K562 (cell line): ENCODE data around the gene ATPAF2. TPM values are rescaled to one million over a fixed set of nuclear protein-coding genes. Genes with fewer than 3 reads are reported as not detected.

Experiments used
- CREBBP ChIP-seq: IDR thresholded peaks from one replicate; pipeline ENCODE4 v1.6.1; 2012; ENCODE audit warnings: low read depth, mild to moderate bottlenecking, control low read depth, inconsistent platforms, low read length
- GABPB1 ChIP-seq: sonication (generic); formaldehyde crosslinking; IDR thresholded peaks from 2 replicates; pipeline ENCODE4 v1.8.0; 2022; ENCODE audit warnings: mild to moderate bottlenecking, missing genetic modification reagents
- JUND ChIP-seq, 2 experiments: IDR thresholded peaks; 2 replicates in 1 of 2; 3 replicates in 1 of 2; pipeline ENCODE4 v1.6.1; 2011; ENCODE audit warnings: borderline replicate concordance in 2 of 2, low read depth in 2 of 2, low read length in 2 of 2, improper control_type of control experiment in 1 of 2, missing biosample characterization in 1 of 2, missing genetic modification characterization in 1 of 2, missing genetic modification reagents in 1 of 2
- MAFF ChIP-seq: IDR thresholded peaks from 2 replicates; pipeline ENCODE4 v1.6.1; 2012; ENCODE audit warnings: low read length, improper control_type of control experiment
- MXI1 ChIP-seq: IDR thresholded peaks from 2 replicates; pipeline ENCODE4 v1.6.1; 2011; ENCODE audit warnings: low read depth, mild to moderate bottlenecking, improper control_type of control experiment, low read length
- NEUROD1 ChIP-seq: fragments of 150-350 bp; IDR thresholded peaks from 2 replicates; pipeline ENCODE4 v1.6.1; 2014; ENCODE audit warnings: borderline replicate concordance, low read length, low read depth; ENCODE audit not compliant: partially characterized antibody
- RB1 ChIP-seq: fragments of 450-650 bp; IDR thresholded peaks from 2 replicates; pipeline ENCODE4 v1.6.1; 2017; ENCODE audit warnings: low read depth, mild to moderate bottlenecking
- SRSF7 ChIP-seq: fragments of 200-400 bp; formaldehyde crosslinking; optimal IDR thresholded peaks from 2 replicates; pipeline ENCODE3; 2017; ENCODE audit warnings: mild to moderate bottlenecking, low read depth, low read length
- TAF1 ChIP-seq: IDR thresholded peaks from 2 replicates; pipeline ENCODE4 v1.6.1; 2011; ENCODE audit warnings: mild to moderate bottlenecking, low read length, moderate library complexity; ENCODE audit not compliant: insufficient read depth, control insufficient read depth, severe bottlenecking; ENCODE audit errors: extremely low read depth
- TSC22D4 ChIP-seq: fragments of 450-650 bp; IDR thresholded peaks from 2 replicates; pipeline ENCODE4 v1.6.1; 2016; ENCODE audit warnings: missing genetic modification characterization, missing biosample characterization, control low read depth
- YY1 ChIP-seq, 3 experiments: IDR thresholded peaks; 2 replicates each; pipeline ENCODE4 v1.6.1; 2011; ENCODE audit warnings: low read length in 2 of 3, mild to moderate bottlenecking in 2 of 3, moderate library complexity in 2 of 3, borderline replicate concordance in 1 of 3, control low read depth in 1 of 3, low read depth in 1 of 3; ENCODE audit not compliant: insufficient read depth in 3 of 3, insufficient replicate concordance in 2 of 3, control insufficient read depth in 1 of 3, insufficient read length in 1 of 3; ENCODE audit errors: extremely low read depth in 1 of 3
- ZNF507 ChIP-seq: conservative IDR thresholded peaks from 2 replicates; pipeline ENCODE4 v1.6.1; 2017; ENCODE audit warnings: missing genetic modification characterization, missing compliant biosample characterization
- ZNF589 ChIP-seq: fragments of 200-800 bp; sonication (Bioruptor generic); IDR thresholded peaks from 2 replicates; pipeline ENCODE4 v1.6.1; 2016; ENCODE audit warnings: low read depth, missing genetic modification characterization, missing compliant biosample characterization
- polyA plus RNA-seq, 8 experiments: library from polyadenylated mRNA; depleted of rRNA in 4 of 8; stranded (reverse) in 5 of 8; unstranded in 3 of 8; fragments of >200 nt; fragmentation: Nextera tagmentation in 2 of 8; fragmentation: Illumina TruSeq in 1 of 8; extraction: Ambion mirVana in 2 of 8; extraction: Trizol in 1 of 8; gene quantifications; 2 replicates each; pipeline versions ENCODE4 v1.2.1 to v1.2.3, GENCODE V29; 2011 to 2014; ENCODE audit warnings: inconsistent platforms in 1 of 8, missing spikeins in 1 of 8
- total RNA-seq, 7 experiments: library from RNA; depleted of rRNA in 6 of 7; stranded (reverse); fragments of >200 nt in 6 of 7; fragmentation: Illumina TruSeq in 2 of 7; extraction: Trizol in 2 of 7; gene quantifications; 2 replicates each; pipeline versions ENCODE4 v1.2.1 to v1.2.3, GENCODE V29; 2011 to 2021; ENCODE audit warnings: low replicate concordance in 1 of 7
- TF ChIP-seq, protein P1 (sequence below): sonication (generic); formaldehyde crosslinking; IDR thresholded peaks from 2 replicates; pipeline ENCODE4 v1.8.1; 2022; ENCODE audit warnings: missing genetic modification reagents
- TF ChIP-seq, protein P2 (sequence below): fragments of 200-800 bp; sonication (Bioruptor generic); IDR thresholded peaks from 2 replicates; pipeline ENCODE4 v1.6.1; 2016; ENCODE audit warnings: missing genetic modification characterization, missing compliant biosample characterization
- TF ChIP-seq, protein P3 (sequence below): fragments of 450-650 bp; IDR thresholded peaks from 2 replicates; pipeline ENCODE4 v1.6.1; 2016; ENCODE audit warnings: mild to moderate bottlenecking

ATPAF2 gene
- total and polyA plus RNA-seq, 9 of the 15 experiments (the other 6 are each of a cell fraction or from before 2014, with no cell fraction given): 2.1 to 19.2 (median 11.3) TPM

DNA sequence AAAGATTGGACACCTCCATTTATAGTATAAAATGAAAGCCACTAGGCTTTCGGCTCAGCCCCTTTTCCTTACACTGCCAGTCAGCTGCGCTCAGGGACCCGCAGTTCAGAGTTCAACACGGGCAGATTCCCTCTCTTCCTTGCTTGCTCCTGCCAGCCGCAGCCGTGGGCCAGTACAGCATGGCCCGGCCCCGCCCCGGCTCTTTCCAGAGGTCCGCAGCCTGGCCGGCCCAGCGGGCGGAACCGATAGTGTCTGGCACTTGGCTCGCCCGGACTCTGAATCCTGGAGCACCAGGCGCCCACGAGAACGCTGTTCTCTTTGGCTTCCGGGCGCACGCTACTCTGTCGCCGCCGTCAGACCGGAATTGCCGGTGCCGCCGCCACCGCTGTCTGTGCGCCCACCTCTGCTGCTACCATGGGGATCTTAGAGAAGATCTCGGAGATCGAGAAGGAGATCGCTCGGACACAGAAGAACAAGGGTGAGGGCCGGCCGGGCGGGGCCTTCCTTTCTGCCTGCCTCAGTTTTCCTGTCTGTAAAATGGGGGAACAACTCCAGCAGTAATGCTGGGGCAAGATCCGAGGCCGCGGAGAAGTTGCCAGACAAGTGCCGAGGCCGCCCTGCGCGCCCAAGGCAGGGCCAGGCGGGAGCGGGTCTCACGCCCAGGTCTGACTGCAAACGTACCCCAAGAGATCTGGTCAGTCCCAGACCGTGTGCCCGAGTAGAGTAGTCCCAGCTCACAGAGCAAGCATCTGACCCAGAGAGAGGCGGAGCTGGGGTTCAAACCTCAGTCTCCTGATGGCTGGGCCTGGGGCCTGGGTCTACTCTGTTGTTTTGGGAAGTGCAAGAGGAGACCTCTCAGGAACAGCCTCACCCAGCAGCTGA is 48.9 kb upstream of the ATPAF2 start, which contains the start of gene DRG2 (continued):
- TF ChIP-seq JUND (IDR thresholded peaks at IDR 0.05; ENCODE audit: borderline replicate concordance, low read depth, low read length): peak; percentile 74
- peak; percentile 33; the same call in 1 of the 3 replicates for TF ChIP-seq JUND (tag; IDR thresholded peaks at IDR 0.05; ENCODE audit: borderline replicate concordance, low read depth, low read length)
- no peak for TF ChIP-seq MAFF
- TF ChIP-seq TAF1: peak; percentile 95
- TF ChIP-seq RB1: peak; percentile 96
- TF ChIP-seq YY1 (IDR thresholded peaks at IDR 0.05; ENCODE audit: borderline replicate concordance in 1 of 3, control insufficient read depth in 1 of 3, extremely low read depth in 1 of 3, insufficient read depth in 3 of 3, insufficient read length in 1 of 3, insufficient replicate concordance in 2 of 3, low read depth in 1 of 3, low read length in 2 of 3): peak in 2 of 3 experiments; percentile 74 to 79
- TF ChIP-seq GABPB1: peak; percentile 98
- peak; percentile 83; the same call in 1 of the 2 replicates for TF ChIP-seq ZNF589
- TF ChIP-seq TSC22D4 (tag): no peak
- TF ChIP-seq ZNF507 (tag): no peak
- TF ChIP-seq, protein P1, sequence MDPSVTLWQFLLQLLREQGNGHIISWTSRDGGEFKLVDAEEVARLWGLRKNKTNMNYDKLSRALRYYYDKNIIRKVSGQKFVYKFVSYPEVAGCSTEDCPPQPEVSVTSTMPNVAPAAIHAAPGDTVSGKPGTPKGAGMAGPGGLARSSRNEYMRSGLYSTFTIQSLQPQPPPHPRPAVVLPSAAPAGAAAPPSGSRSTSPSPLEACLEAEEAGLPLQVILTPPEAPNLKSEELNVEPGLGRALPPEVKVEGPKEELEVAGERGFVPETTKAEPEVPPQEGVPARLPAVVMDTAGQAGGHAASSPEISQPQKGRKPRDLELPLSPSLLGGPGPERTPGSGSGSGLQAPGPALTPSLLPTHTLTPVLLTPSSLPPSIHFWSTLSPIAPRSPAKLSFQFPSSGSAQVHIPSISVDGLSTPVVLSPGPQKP (CRISPR knock-in tag): no peak
- TF ChIP-seq SRSF7: no peak
- TF ChIP-seq, protein P2, sequence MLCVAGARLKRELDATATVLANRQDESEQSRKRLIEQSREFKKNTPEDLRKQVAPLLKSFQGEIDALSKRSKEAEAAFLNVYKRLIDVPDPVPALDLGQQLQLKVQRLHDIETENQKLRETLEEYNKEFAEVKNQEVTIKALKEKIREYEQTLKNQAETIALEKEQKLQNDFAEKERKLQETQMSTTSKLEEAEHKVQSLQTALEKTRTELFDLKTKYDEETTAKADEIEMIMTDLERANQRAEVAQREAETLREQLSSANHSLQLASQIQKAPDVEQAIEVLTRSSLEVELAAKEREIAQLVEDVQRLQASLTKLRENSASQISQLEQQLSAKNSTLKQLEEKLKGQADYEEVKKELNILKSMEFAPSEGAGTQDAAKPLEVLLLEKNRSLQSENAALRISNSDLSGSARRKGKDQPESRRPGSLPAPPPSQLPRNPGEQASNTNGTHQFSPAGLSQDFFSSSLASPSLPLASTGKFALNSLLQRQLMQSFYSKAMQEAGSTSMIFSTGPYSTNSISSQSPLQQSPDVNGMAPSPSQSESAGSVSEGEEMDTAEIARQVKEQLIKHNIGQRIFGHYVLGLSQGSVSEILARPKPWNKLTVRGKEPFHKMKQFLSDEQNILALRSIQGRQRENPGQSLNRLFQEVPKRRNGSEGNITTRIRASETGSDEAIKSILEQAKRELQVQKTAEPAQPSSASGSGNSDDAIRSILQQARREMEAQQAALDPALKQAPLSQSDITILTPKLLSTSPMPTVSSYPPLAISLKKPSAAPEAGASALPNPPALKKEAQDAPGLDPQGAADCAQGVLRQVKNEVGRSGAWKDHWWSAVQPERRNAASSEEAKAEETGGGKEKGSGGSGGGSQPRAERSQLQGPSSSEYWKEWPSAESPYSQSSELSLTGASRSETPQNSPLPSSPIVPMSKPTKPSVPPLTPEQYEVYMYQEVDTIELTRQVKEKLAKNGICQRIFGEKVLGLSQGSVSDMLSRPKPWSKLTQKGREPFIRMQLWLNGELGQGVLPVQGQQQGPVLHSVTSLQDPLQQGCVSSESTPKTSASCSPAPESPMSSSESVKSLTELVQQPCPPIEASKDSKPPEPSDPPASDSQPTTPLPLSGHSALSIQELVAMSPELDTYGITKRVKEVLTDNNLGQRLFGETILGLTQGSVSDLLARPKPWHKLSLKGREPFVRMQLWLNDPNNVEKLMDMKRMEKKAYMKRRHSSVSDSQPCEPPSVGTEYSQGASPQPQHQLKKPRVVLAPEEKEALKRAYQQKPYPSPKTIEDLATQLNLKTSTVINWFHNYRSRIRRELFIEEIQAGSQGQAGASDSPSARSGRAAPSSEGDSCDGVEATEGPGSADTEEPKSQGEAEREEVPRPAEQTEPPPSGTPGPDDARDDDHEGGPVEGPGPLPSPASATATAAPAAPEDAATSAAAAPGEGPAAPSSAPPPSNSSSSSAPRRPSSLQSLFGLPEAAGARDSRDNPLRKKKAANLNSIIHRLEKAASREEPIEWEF (CRISPR knock-in tag): no peak
- no peak for TF ChIP-seq CREBBP
- TF ChIP-seq, protein P3, sequence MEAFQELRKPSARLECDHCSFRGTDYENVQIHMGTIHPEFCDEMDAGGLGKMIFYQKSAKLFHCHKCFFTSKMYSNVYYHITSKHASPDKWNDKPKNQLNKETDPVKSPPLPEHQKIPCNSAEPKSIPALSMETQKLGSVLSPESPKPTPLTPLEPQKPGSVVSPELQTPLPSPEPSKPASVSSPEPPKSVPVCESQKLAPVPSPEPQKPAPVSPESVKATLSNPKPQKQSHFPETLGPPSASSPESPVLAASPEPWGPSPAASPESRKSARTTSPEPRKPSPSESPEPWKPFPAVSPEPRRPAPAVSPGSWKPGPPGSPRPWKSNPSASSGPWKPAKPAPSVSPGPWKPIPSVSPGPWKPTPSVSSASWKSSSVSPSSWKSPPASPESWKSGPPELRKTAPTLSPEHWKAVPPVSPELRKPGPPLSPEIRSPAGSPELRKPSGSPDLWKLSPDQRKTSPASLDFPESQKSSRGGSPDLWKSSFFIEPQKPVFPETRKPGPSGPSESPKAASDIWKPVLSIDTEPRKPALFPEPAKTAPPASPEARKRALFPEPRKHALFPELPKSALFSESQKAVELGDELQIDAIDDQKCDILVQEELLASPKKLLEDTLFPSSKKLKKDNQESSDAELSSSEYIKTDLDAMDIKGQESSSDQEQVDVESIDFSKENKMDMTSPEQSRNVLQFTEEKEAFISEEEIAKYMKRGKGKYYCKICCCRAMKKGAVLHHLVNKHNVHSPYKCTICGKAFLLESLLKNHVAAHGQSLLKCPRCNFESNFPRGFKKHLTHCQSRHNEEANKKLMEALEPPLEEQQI: peak; percentile 69; the same call in 1 of the 2 replicates
- peak; percentile 78 for TF ChIP-seq NEUROD1
- peak; percentile 59; the same call in 1 of the 2 replicates for TF ChIP-seq MXI1
